OCI-LY7 (cell line): Measurements from ENCODE around the gene CDC123.

Source experiments
- EZH2phosphoT487 ChIP-seq: fragments of 200-600 bp; sonication (generic); IDR thresholded peaks from 2 replicates; pipeline ENCODE4 v1.6.1; 2018; ENCODE audit warnings: low read depth, borderline replicate concordance, mild to moderate bottlenecking, mixed run types, antibody characterized with exemption, low read length, moderate library complexity, mixed read lengths
- TF ChIP-seq, protein P1 (sequence below): fragments of 200-600 bp; sonication (generic); conservative IDR thresholded peaks from 2 replicates; pipeline ENCODE4 v1.5.1; 2014; ENCODE audit warnings: mild to moderate bottlenecking, antibody characterized with exemption, low read length, moderate library complexity, mixed read lengths

DNA sequence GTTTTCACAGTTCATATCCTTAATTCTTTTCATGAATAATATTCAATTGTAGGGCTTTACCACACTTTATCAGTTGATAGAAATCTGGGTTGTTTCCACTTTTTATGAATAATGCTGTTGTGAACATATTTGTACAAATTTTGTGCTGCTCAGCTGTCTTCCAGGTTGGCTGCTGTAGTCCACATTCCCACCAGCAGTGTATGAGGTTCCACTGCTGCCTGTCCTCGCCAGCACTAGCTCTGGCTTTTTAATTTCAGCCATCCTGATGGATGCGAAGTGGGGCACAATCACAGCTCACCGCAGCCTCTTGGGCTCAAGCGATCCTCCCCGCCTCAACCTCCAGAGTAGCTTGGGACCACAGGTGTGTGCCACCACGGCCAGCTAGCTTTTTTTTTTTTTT is 33.1 kb upstream of the CDC123 start:
- TF ChIP-seq, protein P1, sequence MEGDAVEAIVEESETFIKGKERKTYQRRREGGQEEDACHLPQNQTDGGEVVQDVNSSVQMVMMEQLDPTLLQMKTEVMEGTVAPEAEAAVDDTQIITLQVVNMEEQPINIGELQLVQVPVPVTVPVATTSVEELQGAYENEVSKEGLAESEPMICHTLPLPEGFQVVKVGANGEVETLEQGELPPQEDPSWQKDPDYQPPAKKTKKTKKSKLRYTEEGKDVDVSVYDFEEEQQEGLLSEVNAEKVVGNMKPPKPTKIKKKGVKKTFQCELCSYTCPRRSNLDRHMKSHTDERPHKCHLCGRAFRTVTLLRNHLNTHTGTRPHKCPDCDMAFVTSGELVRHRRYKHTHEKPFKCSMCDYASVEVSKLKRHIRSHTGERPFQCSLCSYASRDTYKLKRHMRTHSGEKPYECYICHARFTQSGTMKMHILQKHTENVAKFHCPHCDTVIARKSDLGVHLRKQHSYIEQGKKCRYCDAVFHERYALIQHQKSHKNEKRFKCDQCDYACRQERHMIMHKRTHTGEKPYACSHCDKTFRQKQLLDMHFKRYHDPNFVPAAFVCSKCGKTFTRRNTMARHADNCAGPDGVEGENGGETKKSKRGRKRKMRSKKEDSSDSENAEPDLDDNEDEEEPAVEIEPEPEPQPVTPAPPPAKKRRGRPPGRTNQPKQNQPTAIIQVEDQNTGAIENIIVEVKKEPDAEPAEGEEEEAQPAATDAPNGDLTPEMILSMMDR, result no peak
- no peak for TF ChIP-seq EZH2phosphoT487
